Measurements from ENCODE around the gene TRIM14.
"Not testable (repeated sequence)": the region's sequence is repeated elsewhere in the genome, so short reads cannot be mapped to it uniquely, and the experiment has no call there.

TRIM14 gene

GRCh38 chr9:98043915-98044314 lies 75.1 kb downstream of the TRIM14 start:
- no peak for ATAC-seq

GRCh38 chr9:98040212-98040611 lies 78.8 kb downstream of the TRIM14 start:
- ATAC-seq, result no peak

GRCh38 chr9:98039607-98040017 lies 79.4 kb downstream of the TRIM14 start:
- no peak for ATAC-seq

- ATAC-seq, result no peak
These were observed 80.1 kb downstream of the TRIM14 start for GRCh38 chr9:98038958-98039357.

GRCh38 chr9:98037357-98037756 lies 81.7 kb downstream of the TRIM14 start:
- ATAC-seq, result no peak

- ATAC-seq, result peak; percentile 95
These were observed 84.2 kb downstream of the TRIM14 start for GRCh38 chr9:98034593-98035546.

- ATAC-seq, result no peak
These were observed 87.1 kb downstream of the TRIM14 start for GRCh38 chr9:98031935-98032334.

- no peak for ATAC-seq
These were observed 87.9 kb downstream of the TRIM14 start for GRCh38 chr9:98031169-98031568.

GRCh38 chr9:98024702-98025101 lies 94.3 kb downstream of the TRIM14 start:
- no peak for ATAC-seq

GRCh38 chr9:98022447-98022846 lies 96.6 kb downstream of the TRIM14 start:
- no peak for ATAC-seq

- ATAC-seq, result no peak
These were observed 97.5 kb downstream of the TRIM14 start for GRCh38 chr9:98021306-98022040.

- peak in 1 of 2 donors; percentile 20 for ATAC-seq
These were observed 98.4 kb downstream of the TRIM14 start for GRCh38 chr9:98020476-98021145.

- ATAC-seq, result not testable (repeated sequence)
These were observed 99.2 kb downstream of the TRIM14 start for GRCh38 chr9:98019869-98020268.
